ENCODE data around the gene MBNL1.

MBNL1 gene

DNA sequence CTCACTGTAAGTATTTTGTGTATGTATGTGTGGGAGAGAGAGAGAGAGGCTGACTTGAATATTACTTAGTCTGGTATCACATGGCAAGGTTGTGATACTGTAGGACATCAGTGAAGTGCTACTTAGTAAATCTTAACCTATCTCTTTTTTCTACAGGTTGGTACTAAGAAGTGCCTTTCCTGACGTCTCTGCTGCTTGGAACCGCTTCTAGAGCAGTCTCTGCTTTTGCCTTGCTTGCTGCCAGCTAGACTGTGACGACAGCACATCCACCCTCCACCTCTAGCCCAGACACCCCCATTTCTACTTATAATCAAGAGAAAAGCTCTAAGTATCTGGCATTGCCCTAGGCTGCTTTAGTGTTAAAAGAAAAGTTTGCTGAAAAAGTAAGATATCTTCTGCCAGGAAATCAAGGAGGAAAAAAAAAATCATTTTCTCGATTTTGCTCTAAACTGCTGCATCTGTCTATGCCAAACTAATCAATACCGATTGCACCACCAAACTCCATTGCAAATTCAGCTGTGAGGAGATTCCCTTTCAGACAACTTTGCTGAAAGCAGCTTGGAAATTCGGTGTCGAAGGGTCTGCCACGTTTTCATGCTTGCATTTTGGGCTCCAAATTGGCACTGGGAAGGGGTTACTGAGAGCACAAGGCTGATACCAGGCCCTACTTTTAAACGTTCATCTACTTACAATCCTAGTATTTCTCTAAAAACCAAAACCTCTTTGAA lies 30.7 kb downstream of the MBNL1 start:
- no peak for DNase-seq

DNA sequence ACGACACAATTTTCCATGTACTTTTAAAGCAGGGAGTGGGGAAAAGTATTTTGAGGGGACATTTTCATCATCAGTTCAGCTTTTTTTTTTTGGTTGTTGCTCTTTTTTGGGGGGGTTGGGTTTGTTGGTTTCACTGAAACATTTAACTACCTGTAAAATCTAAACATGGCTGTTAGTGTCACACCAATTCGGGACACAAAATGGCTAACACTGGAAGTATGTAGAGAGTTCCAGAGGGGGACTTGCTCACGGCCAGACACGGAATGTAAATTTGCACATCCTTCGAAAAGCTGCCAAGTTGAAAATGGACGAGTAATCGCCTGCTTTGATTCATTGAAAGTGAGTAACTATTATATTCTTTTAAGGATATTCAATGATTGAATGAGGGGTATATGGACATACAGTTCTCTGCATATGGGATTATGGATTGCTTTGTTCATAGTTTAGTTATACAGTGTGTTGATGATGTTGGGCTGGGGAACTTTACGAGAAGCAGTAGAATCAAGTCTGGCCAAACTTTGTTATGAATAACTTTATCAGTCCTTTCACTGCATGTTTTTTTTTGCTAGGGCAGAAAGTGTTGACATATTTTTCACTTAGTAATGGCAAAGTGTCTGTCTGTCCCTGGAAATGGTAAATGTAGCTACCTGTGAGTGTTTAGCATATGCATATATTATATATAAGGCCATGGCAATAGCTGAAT lies 31.5 kb downstream of the MBNL1 start:
- DNase-seq, result peak; percentile 46

DNA sequence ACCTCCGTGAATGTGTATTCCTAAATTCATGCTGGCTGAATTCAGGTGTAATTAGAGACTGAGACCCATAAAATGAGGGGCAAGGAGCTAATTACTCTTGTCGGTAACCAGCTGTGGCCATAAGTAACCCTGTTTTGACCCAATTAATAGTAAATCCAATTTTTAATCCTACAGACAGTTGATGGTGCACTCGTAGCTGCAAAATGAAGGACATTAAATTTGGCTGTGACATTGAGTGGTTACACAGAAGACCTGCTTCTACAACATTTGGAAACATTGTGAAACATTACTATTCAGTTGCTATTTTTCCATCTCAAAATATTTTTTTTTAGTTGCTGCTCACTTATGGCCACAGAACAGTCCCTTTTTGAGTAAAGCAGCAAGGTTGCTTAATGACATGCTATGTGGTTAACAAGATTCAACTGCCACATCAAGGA lies 33.0 kb downstream of the MBNL1 start:
- DNase-seq, result no peak

DNA sequence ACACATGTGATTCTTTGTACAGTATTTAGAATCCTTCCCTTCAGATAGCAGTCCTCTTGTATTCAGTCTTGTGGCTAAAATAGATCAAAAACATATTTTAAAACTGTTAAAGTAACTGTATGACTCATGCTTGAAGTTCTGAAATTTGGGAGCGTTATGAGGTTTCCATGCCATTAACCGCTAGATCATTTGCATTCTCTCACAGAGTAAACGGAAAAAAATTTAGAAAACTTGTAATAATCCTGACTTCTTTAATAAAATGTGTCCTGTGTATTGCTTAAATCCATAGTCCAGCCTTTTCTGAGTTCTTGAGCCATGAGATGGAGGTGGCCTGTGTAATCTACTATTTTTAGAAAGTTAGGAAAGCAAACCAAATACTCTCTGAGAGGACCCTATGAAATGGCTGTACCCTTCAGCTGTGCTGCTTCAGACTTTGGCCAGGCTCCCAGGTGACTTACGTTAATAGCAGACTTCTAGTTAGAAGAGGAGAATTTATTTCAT lies 33.8 kb downstream of the MBNL1 start:
- no peak for DNase-seq

DNA sequence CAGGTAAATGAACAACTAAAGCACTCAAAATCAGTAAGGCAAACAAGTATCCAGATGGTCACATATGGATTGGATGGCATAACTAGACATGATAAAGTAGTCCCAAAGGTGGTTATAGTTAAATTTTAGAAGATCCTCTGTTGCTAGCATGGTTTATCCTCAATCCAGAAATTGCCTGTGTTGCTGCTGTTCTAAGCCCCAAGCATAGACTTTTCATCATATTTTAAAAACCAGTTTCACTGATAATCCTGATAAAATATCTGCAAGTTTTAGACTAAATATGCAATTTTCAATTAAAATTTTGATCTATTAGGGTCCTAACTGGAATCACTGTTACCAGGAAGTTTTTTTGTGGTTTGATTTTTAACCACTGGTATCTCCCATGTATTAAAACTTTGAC lies 35.4 kb downstream of the MBNL1 start:
- no peak for DNase-seq

DNA sequence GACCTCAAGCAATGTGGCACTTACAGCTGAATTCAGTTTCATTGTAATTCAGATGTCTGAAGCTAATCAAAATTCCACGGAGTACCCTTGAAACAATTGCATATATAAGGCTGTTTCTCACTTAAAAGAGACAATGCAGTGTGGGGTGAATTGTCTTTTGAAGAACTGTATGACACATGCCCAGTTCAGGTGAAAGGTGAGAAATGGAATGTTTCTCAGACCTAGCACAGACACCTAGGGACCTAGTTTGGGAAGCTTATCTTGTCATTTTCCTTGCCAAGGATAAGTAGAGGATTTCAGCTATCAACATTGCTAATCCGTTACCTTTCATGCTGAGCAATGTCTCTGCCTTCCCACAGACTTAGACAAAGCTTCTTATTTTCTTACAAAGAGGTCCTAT lies 36.3 kb downstream of the MBNL1 start:
- no peak for DNase-seq

DNA sequence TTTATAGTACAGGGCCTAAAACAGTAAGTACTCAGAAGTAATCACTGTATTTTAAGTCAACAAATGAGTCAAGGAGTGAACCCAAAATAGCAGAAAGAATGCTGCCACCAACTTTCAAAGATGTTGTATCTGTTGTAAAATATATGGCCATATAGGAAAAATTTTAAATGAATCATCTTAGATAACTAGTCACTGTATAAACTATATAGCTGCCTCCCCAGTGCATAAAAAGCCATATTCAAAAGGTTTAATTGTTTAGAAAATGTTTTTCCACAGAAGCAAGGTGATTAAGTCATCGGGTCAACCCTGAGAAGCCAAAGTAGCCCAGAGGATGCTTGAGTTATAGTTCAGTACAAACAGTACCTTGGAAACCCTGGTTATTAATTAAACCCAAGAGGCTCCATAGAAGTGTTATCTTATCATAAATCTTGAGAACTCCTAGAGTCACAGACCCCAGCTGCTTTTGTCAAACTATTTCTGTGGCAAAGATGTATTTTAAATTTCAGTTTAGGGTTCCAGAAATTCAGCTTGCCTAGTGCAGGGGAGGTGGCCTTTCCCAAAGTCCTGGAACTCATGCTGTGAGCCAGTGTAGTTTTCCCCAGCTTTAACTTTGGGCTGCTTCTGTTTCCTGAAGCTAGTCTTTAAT lies 39.2 kb downstream of the MBNL1 start:
- no peak for DNase-seq

DNA sequence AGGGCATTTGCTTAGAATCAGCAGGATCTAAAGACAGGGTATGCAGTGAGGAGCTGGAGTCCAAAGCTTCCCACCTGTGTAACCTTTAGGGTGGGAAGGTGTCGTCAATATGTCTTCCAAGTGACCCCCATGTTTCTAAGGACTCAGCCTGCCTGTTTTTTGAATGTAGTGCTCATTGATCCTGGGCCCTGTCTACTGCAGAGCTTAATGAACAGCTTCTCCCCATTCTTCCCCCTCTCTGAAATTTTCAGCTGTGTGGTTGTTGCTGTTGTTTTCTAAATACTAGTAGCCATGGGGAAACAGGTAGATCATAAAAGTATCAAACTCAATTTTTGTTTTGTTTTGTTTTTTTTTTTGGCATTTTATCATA lies 39.7 kb downstream of the MBNL1 start:
- no peak for DNase-seq

DNA sequence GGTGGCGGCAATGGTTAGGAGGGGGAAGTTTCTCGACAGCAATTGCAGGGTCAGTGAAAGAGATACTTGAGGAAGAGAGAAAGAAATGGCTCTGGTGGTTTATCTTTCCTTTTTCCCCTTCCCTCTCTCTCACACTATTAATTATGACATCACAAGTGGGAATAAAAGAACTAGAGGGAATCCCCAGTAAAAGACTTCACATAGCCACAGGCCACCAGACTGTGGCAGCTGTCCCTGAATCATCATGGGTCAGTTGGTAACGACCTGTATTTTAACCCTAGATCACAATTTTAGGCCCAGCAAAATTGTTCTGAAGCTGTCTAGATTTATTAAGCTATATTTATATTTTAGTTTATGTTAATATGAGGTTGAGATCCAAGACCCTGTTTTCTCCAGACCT lies 40.3 kb downstream of the MBNL1 start:
- DNase-seq, result no peak

DNA sequence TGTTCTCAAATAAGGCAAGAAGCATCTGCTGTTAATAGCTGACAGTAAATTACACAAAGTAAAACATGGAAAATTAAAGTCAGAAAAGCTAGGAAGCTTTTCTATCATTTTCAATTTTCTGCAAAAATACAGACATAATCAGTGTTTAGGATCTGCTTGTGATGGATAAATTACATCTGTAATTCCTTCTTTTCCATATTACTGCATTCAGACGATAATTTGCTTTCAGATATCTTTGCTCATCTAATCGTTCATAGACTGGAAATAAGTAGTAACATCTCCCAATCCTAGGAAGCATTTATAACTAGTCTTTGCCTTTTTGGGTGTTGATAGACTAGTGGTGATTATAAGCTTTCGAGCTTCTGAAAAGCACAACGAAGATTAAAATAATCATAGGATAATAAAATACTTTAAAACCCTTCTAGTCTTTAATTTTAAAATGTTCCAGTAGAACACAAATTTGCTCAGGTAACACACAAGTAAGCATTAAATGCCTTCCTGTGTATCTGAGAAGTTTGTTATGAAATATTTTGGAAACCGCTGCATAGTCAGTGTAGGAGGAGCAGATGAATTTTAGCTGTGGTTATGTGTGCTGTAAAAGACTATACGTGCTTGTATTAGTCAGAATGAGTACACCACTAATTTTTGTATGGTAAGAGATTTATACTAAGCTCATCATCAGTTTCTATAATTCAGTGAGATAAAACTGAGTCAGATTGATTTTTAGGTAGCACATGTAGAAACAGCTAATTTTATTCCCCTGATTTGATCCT lies 41.0 kb downstream of the MBNL1 start:
- no peak for DNase-seq

DNA sequence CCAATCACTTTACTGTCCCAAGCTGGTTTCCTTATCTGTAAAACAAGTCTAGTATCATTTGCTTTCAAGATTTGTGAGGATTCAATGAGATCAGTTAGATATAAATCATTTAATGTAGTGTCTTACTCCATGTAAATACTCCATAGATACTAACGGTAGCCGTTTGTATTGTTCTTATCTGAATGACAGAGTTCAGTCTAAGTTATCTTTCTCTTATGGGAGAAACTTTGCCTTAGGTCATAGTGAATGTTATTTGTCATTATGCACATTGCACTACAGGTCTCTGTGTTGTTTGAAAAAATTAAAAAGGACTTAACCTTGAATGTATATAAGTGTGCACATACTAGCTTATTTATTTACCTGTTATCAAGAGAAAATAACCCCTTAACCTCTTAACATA lies 44.7 kb downstream of the MBNL1 start:
- no peak for DNase-seq

DNA sequence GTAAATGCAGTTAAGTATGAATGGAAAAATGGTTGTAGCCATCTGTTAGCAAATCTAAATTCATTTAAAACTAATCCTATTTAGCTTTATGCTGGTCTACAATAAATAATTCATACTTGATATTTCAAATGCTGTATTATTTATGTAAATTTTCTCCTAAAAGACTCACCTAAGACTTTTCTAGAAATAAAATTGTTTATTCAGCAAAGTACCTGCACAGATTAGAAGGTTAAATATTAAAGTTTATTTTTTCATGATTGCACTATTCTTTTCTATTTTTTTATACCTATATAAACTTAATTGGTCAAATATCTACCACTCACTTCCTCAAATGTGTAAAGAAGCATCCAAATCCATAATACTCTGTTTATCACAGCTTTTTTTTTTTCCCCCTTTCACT lies 45.2 kb downstream of the MBNL1 start:
- DNase-seq, result no peak

DNA sequence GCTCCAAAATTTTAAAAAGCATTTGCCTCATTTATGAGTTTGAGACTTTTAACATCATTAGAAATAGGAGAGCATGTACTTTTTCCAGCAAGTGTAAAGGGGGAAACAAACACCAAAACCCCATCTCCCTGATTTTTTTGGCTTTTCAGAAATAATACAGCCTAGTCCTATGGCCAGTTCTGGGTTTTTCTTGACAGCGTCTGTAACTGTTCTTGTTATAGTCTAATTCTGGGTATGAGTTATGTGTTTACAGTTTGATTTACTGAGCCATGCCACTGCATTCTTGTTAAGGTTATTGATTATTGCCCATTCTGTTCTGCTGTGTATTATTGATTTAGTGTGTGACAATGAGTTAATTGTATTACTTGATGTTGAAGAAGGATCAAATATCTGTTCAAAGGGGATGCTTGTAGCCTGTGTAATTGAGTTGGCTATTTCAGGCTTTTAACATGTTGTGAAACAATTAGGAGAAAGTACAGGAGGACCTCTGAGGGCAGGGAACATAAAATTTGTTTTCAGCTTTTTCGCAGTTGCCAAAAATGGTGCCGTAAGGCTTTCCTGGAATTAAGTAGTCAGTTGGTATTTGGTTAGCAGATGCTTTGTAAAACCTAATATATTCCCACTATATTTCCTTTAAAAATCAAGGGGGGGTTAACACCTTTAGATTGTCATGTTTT lies 46.1 kb downstream of the MBNL1 start:
- DNase-seq, result no peak

DNA sequence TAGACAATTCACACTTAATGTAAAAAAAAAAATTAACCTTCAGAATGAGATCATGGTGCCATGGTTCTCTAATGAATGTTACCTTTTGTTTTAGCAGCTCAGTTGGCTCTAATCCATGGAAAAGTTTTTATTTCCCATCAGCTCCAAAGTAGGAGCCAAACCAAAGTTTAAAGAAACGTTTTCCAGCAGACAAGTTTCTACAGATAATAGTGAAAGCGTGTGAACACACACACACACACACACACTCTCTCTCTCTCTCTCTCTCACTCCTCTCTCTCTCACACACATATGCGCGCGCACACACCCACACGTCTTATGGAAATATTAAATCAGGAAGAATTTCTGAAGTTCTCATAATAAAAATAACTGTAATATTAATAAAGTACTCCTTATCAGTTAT lies 46.9 kb downstream of the MBNL1 start:
- no peak for DNase-seq

DNA sequence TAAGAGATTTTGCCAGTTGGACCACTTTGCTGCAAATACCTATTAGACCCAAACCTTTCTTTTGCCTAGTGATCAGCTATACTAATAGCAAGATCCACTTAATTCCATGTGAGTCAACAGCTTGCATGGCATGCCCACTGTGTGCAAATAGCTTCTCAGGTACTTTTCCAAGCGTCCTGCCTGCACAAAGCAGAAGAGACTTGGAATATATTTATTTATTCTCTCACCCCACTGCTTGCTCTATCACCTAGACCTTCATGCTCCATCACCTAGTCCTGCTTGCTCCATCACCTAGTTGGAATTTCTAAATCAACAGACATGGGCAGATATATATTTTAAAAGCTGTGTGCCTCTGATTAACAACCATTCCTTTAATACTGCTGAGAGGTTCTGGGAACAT lies 47.6 kb downstream of the MBNL1 start:
- no peak for DNase-seq

DNA sequence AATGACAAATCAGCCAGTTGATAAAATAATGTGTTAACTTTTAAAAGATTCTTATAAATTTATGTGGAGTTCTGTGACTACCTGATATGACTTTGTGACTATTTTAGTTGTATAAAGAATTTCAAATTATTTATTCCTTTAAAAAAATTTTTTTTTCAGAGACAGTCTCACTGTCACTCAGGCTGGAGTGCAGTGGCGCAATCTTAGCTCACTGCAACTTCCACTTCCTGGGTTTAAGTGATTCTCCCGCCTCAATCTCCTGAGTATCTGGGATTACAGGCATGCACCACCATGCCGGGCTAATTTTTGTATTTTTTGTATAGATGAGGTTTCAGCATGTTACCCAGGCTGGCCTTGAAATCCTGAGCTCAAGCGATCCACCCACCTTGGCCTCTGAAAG lies 48.5 kb downstream of the MBNL1 start:
- no peak for DNase-seq

DNA sequence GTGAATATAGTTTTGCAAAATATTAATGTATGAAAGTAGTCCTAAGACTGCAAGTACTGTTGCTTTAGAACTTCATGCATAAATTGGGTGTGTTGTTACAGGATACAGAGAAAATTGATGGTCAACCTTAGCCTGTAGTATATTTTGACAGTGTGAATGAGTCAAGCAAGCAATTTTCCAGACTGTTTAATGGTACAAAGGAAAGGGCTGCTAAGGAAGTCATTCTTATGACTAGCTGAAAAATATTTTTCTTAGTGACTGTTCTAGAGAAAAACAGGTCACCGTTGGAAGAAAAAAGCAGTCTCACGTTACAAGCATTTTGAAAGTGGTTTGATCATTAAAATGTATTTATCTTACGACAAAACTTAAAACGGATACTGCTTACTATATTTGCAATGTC lies 49.2 kb downstream of the MBNL1 start:
- DNase-seq, result no peak

DNA sequence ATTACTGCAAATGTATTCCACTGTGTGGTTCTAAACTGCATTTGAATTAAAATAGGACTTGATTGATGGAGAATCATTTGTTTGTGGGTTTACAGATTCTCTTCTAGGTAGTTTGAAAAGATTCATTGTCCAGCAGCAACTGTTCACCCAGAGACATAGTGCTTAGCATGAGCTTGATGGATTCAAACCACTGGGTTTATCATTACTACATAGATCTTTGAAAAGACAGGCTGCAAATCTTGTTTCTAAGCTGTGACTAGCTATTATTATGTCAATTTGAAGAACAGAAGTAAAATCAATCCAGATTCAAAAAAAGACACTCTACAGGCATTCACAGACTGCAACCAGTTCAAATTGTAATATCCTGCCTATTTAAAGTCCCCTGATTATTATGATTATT lies 49.8 kb downstream of the MBNL1 start:
- DNase-seq, result no peak

DNA sequence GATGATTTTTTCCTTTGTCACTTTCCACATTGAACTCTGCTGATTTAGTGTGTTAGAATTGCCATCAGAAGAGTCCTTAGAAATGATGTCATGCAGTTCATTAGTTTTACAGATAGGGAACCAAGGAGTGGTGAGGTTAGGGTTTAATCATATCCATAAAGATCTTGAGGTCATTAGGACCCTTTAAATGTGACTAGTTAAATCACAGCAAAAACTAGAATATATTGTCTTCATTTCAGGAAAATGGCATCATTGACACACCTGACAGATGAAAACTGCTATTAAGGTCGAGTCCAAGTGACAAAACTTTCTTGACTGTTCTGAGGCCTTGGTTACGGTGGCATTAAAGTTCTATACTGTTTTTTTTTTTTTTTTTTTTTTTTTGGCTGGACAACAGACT lies 50.5 kb downstream of the MBNL1 start:
- DNase-seq, result no peak

DNA sequence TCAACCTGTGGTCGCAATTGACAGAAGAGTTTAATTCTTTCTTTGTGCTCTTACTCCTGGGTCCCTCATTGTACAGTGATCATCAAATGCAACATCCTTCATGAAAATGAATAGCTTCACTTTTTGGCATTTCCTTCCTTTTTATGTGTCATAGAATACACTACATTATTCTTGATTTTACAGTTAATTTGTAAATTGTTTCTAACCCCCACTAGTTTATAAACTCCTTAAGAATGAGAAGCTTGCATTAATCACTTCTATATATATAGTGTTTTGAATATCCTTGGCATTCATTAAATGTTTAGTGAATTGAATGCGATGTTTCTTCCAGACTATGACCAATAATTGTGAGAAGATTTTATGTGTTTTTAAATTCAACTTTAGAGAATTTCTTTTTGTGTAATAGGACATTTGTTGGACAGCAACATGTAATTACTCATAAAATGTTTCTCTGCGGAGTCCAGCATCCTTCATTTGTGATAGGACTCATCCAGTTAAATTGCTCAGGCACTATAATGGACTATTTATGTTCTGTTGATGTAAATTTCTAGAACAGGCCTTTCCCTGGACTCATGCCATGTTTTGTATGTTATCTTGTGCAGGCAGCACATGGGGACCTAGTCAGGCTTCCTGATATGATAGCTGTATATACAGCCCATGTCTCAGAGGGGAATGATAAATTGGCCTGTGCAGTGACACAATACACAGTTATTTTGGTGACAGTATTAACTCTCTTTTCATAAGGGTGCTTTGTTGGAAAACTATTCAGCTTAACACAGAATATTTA lies 51.3 kb downstream of the MBNL1 start:
- no peak for DNase-seq

DNA sequence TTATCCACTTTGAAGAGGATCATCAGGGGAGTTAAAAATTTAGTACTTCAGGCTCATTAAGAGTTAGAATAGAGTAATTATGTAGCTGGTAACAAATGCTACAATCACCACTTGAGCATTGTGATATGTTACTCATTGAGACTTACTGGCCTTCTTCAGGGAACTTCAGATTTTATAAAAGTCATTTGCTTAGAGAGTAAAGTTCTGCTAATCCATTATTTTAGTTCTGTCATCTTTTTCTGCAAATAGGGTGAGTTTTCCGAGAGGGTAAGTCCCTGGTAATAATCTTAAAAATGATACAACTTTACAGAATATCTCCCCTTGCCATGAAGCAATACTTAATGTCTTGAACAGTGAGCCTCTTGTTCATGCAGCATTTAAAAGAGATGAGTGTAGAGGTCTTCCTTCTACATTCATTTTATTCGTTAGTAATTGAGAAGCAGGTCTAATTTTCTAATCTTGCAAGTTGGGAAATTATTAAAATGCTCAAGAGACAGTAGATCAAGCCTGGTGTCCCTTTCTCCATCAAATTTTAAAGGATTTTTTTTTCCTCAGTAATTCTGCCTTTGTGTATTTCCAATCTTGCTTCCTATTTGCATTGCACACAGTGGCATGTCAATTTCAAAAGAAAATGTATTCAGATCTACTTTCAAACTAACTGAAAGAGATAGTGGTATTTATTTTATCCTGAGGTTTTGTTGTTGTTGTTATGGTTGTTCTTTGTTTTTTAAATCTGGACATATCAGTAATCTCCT lies 52.6 kb downstream of the MBNL1 start:
- DNase-seq, result no peak

Data from DMS 273 treated with DMSO at 0.1 percent for 48 hours (cell line).